Body of pancreas (tissue), 4 donors: ENCODE measurements around the gene MGRN1. TPM values are rescaled to one million over a fixed set of nuclear protein-coding genes. Genes with fewer than 3 reads are reported as not detected.

Experiments
- ATAC-seq: fragments of 150-250 bp; one replicate; pipeline ENCODE4 v1.9.1; 2016
- DNase-seq, 4 donors: peaks; one replicate each; pipeline ENCODE4 v3.0.0-alpha.2; 2019
- H3K27ac ChIP-seq, 4 donors: fragments of 200-600 bp; sonication (generic); 1 replicate in 3 of 4; 2 replicates in 1 of 4; pipeline versions ENCODE4 v1.5.1 to v1.6.1; 2016 to 2019; ENCODE audit warnings: mild to moderate bottlenecking in 1 of 4, mixed read lengths in 1 of 4, moderate library complexity in 1 of 4
- H3K27me3 ChIP-seq, 2 donors: fragments of 200-600 bp; sonication (generic); one replicate each; pipeline ENCODE4 v1.6.0; 2016; ENCODE audit warnings: mild to moderate bottlenecking in 1 of 2
- H3K36me3 ChIP-seq, 2 donors: fragments of 200-600 bp; sonication (generic); replicated peaks in 1 of 2; 2 replicates each; pipeline ENCODE4 v1.5.1; 2016; ENCODE audit warnings: low read depth in 2 of 2; ENCODE audit not compliant: insufficient read depth in 1 of 2
- H3K4me1 ChIP-seq: fragments of 200-600 bp; sonication (generic); one replicate; pipeline ENCODE4 v1.6.0; 2016
- H3K4me3 ChIP-seq, 2 donors: fragments of 200-600 bp; sonication (generic); 1 replicate in 1 of 2; 2 replicates in 1 of 2; pipeline ENCODE4 v1.5.1; 2016 to 2019
- H3K9me3 ChIP-seq, 3 donors: fragments of 200-600 bp; sonication (generic); 1 replicate in 2 of 3; 2 replicates in 1 of 3; pipeline ENCODE4 v1.5.1; 2016
- CTCF ChIP-seq, 7 experiments: fragments of 450-650 bp in 4 of 7; fragments of 200-600 bp in 3 of 7; sonication (generic) in 3 of 7; IDR thresholded peaks; one replicate each; pipeline ENCODE4 v1.5.1; 2016 to 2019; ENCODE audit warnings: antibody characterized with exemption in 7 of 7
- POLR2A ChIP-seq, 3 donors: fragments of 450-650 bp; IDR thresholded peaks; one replicate each; pipeline ENCODE4 v1.6.1; 2016; ENCODE audit warnings: antibody characterized with exemption in 3 of 3, mild to moderate bottlenecking in 2 of 3
- WGBS, 2 donors: methylation state at CpG; one replicate each; pipeline ENCODE4 v1.1.5; 2017; 5-methylcytosine and 5-hydroxymethylcytosine counted together
- intact Hi-C: fragments of 100-400 bp; cut with DNase I; formaldehyde crosslinking; loops from one replicate; pipeline ENCODE4 v1.15.1; 2023
- total RNA-seq, 2 donors: library from RNA; depleted of rRNA; stranded (reverse); fragments of >200 nt; gene quantifications; one replicate each; pipeline ENCODE4 v1.1.0, GENCODE V29; 2016

The MGRN1 gene
- total RNA-seq, 2 donors from 2014 or later = 23.3 to 44.8 TPM

GRCh38 chr16:4682084-4682591 is 57.5 kb downstream of the MGRN1 start:
- H3K9me3 ChIP-seq = no peaks in the 10 kb centered on the region
- no peaks in the 10 kb centered on the region for H3K4me1 ChIP-seq
- no peak for TF ChIP-seq POLR2A (IDR thresholded peaks at IDR 0.05)
- no peak for TF ChIP-seq CTCF (IDR thresholded peaks at IDR 0.05)
- 78 to 84% methylated on average over 11 to 26 of the region's 26 CpGs for WGBS, 2 donors
- intact Hi-C loops = no loop called here
- peaks cover 0 to 13% of the 10 kb centered on the region in 2 donors for H3K36me3 ChIP-seq
- H3K27me3 ChIP-seq = no peaks in the 10 kb centered on the region
- no peak overlapping the region for H3K4me3 ChIP-seq
- ATAC-seq (no peak), DNase-seq (no peak)
- no peak overlapping the region for H3K27ac ChIP-seq

- WGBS, 2 donors = 80 to 96% methylated on average over 9 to 34 of the region's 36 CpGs
- intact Hi-C loops = no loop called here
- Histone ChIP-seq H3K36me3 (peaks cover 0 to 11% of the 10 kb centered on the region in 2 donors), H3K9me3 (no peaks in the 10 kb centered on the region), H3K4me1 (no peaks in the 10 kb centered on the region), H3K27ac (no peak overlapping the region), H3K4me3 (no peak overlapping the region), H3K27me3 (no peaks in the 10 kb centered on the region)
- no peak for TF ChIP-seq POLR2A (IDR thresholded peaks at IDR 0.05)
- peak in 2 of 7 experiments; percentile 17 to 19 for TF ChIP-seq CTCF (IDR thresholded peaks at IDR 0.05)
- peak in 2 of 4 donors; percentile 22 to 42 for DNase-seq
- no peak for ATAC-seq
Measured at GRCh38 chr16:4682616-4683254, 58.1 kb downstream of the MGRN1 start.

GRCh38 chr16:4683255-4684057 is 58.8 kb downstream of the MGRN1 start:
- Histone ChIP-seq H3K27me3 (no peaks in the 10 kb centered on the region), H3K27ac (no peak overlapping the region), H3K9me3 (no peaks in the 10 kb centered on the region), H3K4me1 (no peaks in the 10 kb centered on the region), H3K4me3 (no peak overlapping the region), H3K36me3 (peaks cover 0 to 11% of the 10 kb centered on the region in 2 donors)
- no peak for TF ChIP-seq CTCF (IDR thresholded peaks at IDR 0.05)
- TF ChIP-seq POLR2A (IDR thresholded peaks at IDR 0.05) = no peak
- 87% methylated on average over 11 to 15 of the region's 17 CpGs for WGBS, 2 donors
- intact Hi-C loops = no loop called here
- no peak for ATAC-seq
- DNase-seq = peak in 1 of 4 donors; percentile 11

- Histone ChIP-seq H3K36me3 (peaks cover 0 to 12% of the 10 kb centered on the region in 2 donors), H3K9me3 (no peaks in the 10 kb centered on the region), H3K4me3 (no peak overlapping the region), H3K27ac (no peak overlapping the region), H3K4me1 (no peaks in the 10 kb centered on the region), H3K27me3 (no peaks in the 10 kb centered on the region)
- DNase-seq (peak in 1 of 4 donors; percentile 12), ATAC-seq (no peak)
- intact Hi-C loops = no loop called here
- 94% methylated on average over 7 to 23 of the region's 23 CpGs for WGBS, 2 donors
- TF ChIP-seq CTCF (IDR thresholded peaks at IDR 0.05) (no peak), POLR2A (IDR thresholded peaks at IDR 0.05) (no peak)
Measured at GRCh38 chr16:4684058-4684715, 59.6 kb downstream of the MGRN1 start.
